Measurements from ENCODE around the gene MXRA8. TPM values are rescaled to one million over a fixed set of nuclear protein-coding genes. Genes with fewer than 3 reads are reported as not detected.

Gene MXRA8
- total RNA-seq, 4 donors from 2014 or later: 48.8 to 226 (median 163) TPM

- TF ChIP-seq CTCF (IDR thresholded peaks at IDR 0.05; ENCODE audit: low read depth): no peak
These were observed 2.9 kb downstream of the MXRA8 start for GRCh38 chr1:1355416-1355815.

GRCh38 chr1:1354271-1355247, 3.8 kb downstream of the MXRA8 start:
- no peak for TF ChIP-seq CTCF (IDR thresholded peaks at IDR 0.05; ENCODE audit: low read depth)

GRCh38 chr1:1353389-1354151, 4.8 kb downstream of the MXRA8 start:
- no peak for TF ChIP-seq CTCF (IDR thresholded peaks at IDR 0.05; ENCODE audit: low read depth)

- TF ChIP-seq CTCF (IDR thresholded peaks at IDR 0.05; ENCODE audit: low read depth): no peak
These were observed 5.5 kb downstream of the MXRA8 start for GRCh38 chr1:1352786-1353388.

GRCh38 chr1:1351511-1352427, 6.6 kb downstream of the MXRA8 start:
- no peak for TF ChIP-seq CTCF (IDR thresholded peaks at IDR 0.05; ENCODE audit: low read depth)

GRCh38 chr1:1349256-1350012, 8.9 kb downstream of the MXRA8 start, which contains the start of gene DVL1:
Gene DVL1, minus strand, starts transcription at chr1:1349418. Its CDS starts 353 bp downstream, at chr1:1349065.
- no peak for TF ChIP-seq CTCF (IDR thresholded peaks at IDR 0.05; ENCODE audit: low read depth)

Data from subcutaneous adipose tissue (tissue), 4 donors.